Kidney (tissue), 14 donors: ENCODE results near the gene MDM2. TPM values are rescaled to one million over a fixed set of nuclear protein-coding genes. Genes with fewer than 3 reads are reported as not detected.
A peak's percentile ranks its signal among the peaks of the same experiment; 100 is the strongest.
"Not testable (repeated sequence)": the region's sequence is repeated elsewhere in the genome, so short reads cannot be mapped to it uniquely, and the experiment has no call there.

Source experiments
- DNase-seq, 5 donors: peaks; one replicate each; pipeline ENCODE4 v3.0.0-alpha.2; 2013 to 2020
- FAIRE-seq: peaks from 2 replicates; lab custom pipeline; 2012; peaks lifted over from hg19 to GRCh38; lab: Jason Lieb, UNC
- H3K27ac ChIP-seq, 2 donors: one replicate each; pipeline ENCODE4 v1.7.0; 2013; ENCODE audit warnings: low read depth in 2 of 2, low read length in 2 of 2, inconsistent platforms in 1 of 2
- H3K27me3 ChIP-seq: one replicate; pipeline ENCODE4 v1.7.1; 2013; ENCODE audit warnings: low read length, inconsistent platforms; ENCODE audit not compliant: control insufficient read depth, insufficient read depth
- H3K36me3 ChIP-seq, 3 donors: one replicate each; pipeline versions ENCODE4 v1.7.0 to v1.7.1; 2013; ENCODE audit warnings: low read length in 3 of 3, control low read depth in 1 of 3, inconsistent platforms in 1 of 3; ENCODE audit not compliant: insufficient read depth in 3 of 3, control insufficient read depth in 2 of 3
- H3K4me1 ChIP-seq, 3 donors: one replicate each; pipeline versions ENCODE4 v1.7.0 to v1.7.1; 2013; ENCODE audit warnings: low read length in 3 of 3, inconsistent platforms in 1 of 3, low read depth in 1 of 3; ENCODE audit not compliant: control insufficient read depth in 2 of 3, insufficient read depth in 2 of 3
- H3K4me3 ChIP-seq, 3 donors: one replicate each; pipeline versions ENCODE4 v1.7.0 to v1.8.1; 2013; ENCODE audit warnings: low read length in 3 of 3, control low read depth in 1 of 3, inconsistent platforms in 1 of 3
- H3K9ac ChIP-seq, 3 donors: one replicate each; pipeline versions ENCODE4 v1.7.0 to v1.7.1; 2013; ENCODE audit warnings: low read length in 3 of 3, control low read depth in 1 of 3, inconsistent platforms in 1 of 3
- H3K9me3 ChIP-seq, 3 donors: one replicate each; pipeline versions ENCODE4 v1.7.0 to v1.7.1; 2013; ENCODE audit warnings: low read length in 3 of 3, control low read depth in 1 of 3, inconsistent platforms in 1 of 3; ENCODE audit not compliant: control insufficient read depth in 2 of 3, insufficient read depth in 1 of 3
- intact Hi-C: fragments of 100-400 bp; cut with DNase I; formaldehyde crosslinking; loops from one replicate; pipeline ENCODE4 v1.11.1; 2022
- polyA plus RNA-seq: library from polyadenylated mRNA; stranded (reverse); fragments of 350-450 nt; fragmentation: Illumina TruSeq; extraction: RNeasy Lipid Tissue Mini Kit (QIAGEN cat#74804); gene quantifications from one replicate; pipeline ENCODE4 v1.2.3, GENCODE V29; 2014; ENCODE audit warnings: low read depth, low replicate concordance; ENCODE audit not compliant: insufficient read depth
- total RNA-seq: library from RNA; stranded (reverse); fragmentation: NEBNext Ultra II Directional; extraction: Animal tissue kit (Norgen Biotek cat#: 25700); gene quantifications from one replicate; pipeline ENCODE4 v1.2.1, GENCODE V29; 2021
- TF ChIP-seq, protein P1 (sequence below): IDR thresholded peaks from 3 replicates; pipeline ENCODE4 v1.5.1; 2012; ENCODE audit warnings: mild to moderate bottlenecking, moderate library complexity, borderline replicate concordance; ENCODE audit not compliant: insufficient read depth; ENCODE audit errors: extremely low read depth
- donor health status: control.
- donor health status: control.
- donor health status: control.
- donor health status: control.
- donor health status: control.
- donor health status: DM: yes; HTN: yes; CAD: no.
- donor health status: Normal renal cell carcinoma (clear cell type).

The MDM2 gene
- total and polyA plus RNA-seq, 2 donors from 2014 or later, result 38.5 to 103 TPM

DNA sequence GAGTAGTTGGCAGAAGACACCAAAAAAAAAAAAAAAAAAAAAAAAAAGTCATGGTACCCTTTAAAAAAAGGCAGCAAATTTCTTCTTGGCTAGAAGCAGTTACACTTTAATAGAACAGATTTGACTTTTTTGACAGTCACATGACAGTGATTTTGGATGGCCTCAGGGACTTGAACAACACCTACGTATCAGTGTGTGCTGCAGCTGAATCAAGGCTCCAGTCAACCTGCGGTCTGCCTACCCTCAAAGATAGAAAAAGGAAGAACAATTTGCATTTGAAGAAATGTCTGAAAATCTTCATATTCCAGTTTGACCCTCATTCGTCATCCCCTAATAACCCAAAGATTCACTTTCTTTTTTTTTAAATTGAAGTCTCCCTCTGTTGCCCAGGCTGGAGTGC lies 53.9 kb downstream of the MDM2 start:
- DNase-seq (no peak), FAIRE-seq (no peak)
- H3K4me3 ChIP-seq, result no peak overlapping the region
- no peak overlapping the region for H3K27ac ChIP-seq
- H3K36me3 ChIP-seq, result peaks cover 0 to 23% (median 2%) of the 10 kb centered on the region in 3 donors
- TF ChIP-seq, protein P1, sequence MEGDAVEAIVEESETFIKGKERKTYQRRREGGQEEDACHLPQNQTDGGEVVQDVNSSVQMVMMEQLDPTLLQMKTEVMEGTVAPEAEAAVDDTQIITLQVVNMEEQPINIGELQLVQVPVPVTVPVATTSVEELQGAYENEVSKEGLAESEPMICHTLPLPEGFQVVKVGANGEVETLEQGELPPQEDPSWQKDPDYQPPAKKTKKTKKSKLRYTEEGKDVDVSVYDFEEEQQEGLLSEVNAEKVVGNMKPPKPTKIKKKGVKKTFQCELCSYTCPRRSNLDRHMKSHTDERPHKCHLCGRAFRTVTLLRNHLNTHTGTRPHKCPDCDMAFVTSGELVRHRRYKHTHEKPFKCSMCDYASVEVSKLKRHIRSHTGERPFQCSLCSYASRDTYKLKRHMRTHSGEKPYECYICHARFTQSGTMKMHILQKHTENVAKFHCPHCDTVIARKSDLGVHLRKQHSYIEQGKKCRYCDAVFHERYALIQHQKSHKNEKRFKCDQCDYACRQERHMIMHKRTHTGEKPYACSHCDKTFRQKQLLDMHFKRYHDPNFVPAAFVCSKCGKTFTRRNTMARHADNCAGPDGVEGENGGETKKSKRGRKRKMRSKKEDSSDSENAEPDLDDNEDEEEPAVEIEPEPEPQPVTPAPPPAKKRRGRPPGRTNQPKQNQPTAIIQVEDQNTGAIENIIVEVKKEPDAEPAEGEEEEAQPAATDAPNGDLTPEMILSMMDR, result no peak
- H3K4me1 ChIP-seq, result no peaks in the 10 kb centered on the region
- intact Hi-C loops, result no loop called here
- H3K27me3 ChIP-seq, result no peaks in the 10 kb centered on the region
- H3K9ac ChIP-seq, result no peak overlapping the region
- H3K9me3 ChIP-seq, result no peaks in the 10 kb centered on the region

DNA sequence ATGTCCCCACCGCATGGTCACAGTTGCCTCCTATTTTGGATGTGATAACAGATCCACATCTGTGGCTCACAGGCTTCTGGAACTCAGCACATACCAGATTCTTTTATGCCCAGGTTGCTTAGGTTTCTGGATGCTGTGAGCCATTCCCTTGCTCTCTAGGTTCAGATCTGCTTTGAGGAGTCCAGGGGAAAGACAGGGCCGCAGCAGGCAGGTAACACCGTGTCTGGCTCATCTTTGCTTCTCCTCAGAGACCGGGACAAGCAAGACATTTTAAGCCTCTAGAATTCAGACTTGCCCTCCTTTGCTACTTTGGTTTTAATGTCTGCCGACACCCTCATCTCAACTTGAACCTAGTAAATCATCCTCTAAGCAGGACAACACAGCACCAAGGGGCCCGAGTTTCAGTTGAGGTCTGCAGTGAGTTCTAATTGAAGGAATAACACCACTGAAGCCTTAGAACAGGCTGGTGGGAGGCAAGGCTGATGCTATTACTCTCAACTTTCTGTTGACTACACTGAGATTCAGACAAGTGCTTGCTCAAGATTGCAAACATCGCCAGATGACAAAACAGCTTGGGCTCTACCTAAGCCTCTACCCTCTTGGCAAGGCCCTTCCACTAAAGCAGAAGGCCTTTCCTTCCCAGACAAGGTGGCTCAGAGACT lies 55.3 kb downstream of the MDM2 start:
- TF ChIP-seq, protein P1, result no peak
- H3K27me3 ChIP-seq, result no peaks in the 10 kb centered on the region
- H3K4me1 ChIP-seq, result no peaks in the 10 kb centered on the region
- intact Hi-C loops, result no loop called here
- H3K9ac ChIP-seq, result no peak overlapping the region
- DNase-seq (no peak), FAIRE-seq (no peak)
- no peak overlapping the region for H3K27ac ChIP-seq
- H3K36me3 ChIP-seq, result peaks cover 0 to 16% (median 2%) of the 10 kb centered on the region in 3 donors
- H3K9me3 ChIP-seq, result no peaks in the 10 kb centered on the region
- no peak overlapping the region for H3K4me3 ChIP-seq

DNA sequence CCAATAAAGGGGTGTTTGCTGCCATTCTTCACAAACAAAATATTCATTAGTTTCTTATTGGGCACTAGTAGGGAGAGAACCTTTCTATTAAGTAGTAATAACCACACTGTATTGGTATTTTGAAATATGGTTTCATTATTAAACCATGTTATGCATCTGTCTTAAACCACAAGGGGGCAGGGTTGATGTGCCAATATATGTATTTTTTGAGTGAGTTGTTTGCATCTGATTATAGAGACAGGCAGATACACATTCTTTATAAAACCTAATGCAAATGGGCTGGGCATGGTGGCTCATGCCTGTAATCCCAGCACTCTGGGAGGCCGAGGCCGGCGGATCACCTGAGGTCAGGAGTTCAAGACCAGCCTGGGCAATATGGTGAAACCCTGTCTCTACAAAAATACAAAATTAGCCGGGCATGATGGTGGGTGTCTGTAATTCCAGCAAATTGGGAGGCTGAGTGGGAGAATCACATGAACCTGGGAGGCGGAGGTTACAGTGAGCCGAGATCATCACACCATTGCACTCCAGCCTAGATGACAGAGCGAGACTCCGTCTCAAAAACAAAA lies 56.0 kb downstream of the MDM2 start:
- H3K9ac ChIP-seq, FAIRE-seq, H3K27me3 ChIP-seq, H3K4me3 ChIP-seq, intact Hi-C loops, H3K4me1 ChIP-seq, H3K27ac ChIP-seq, H3K9me3 ChIP-seq: not testable (repeated sequence)
- peaks cover 0 to 24% (median 6%) of the 10 kb centered on the region in 3 donors for H3K36me3 ChIP-seq
- TF ChIP-seq, protein P1, result peak; percentile 43
- peak in 3 of 5 donors; percentile 14 to 71 (median 46) for DNase-seq
